ENCODE data around the gene KCTD5. TPM values are rescaled to one million over a fixed set of nuclear protein-coding genes. Genes with fewer than 3 reads are reported as not detected.
"Not testable (repeated sequence)": the region's sequence is repeated elsewhere in the genome, so short reads cannot be mapped to it uniquely, and the experiment has no call there.

Gene KCTD5
- total RNA-seq, 1 experiment from 2014 or later: 73.1 TPM

GRCh38 chr16:2671741-2672140 is 10.6 kb upstream of the KCTD5 start:
- DNase-seq (ENCODE audit: low spot score): no peak

GRCh38 chr16:2673066-2673999 is 9.0 kb upstream of the KCTD5 start:
- DNase-seq (ENCODE audit: low spot score): peak; percentile 94

GRCh38 chr16:2675021-2675420 is 7.3 kb upstream of the KCTD5 start:
- DNase-seq (ENCODE audit: low spot score): no peak

- no peak for DNase-seq (ENCODE audit: low spot score)
Measured at GRCh38 chr16:2675714-2676113, 6.6 kb upstream of the KCTD5 start.

- DNase-seq (ENCODE audit: low spot score): not testable (repeated sequence)
Measured at GRCh38 chr16:2676937-2677336, 5.4 kb upstream of the KCTD5 start.

GRCh38 chr16:2678206-2678965 is 3.9 kb upstream of the KCTD5 start:
- not testable (repeated sequence) for DNase-seq (ENCODE audit: low spot score)

- DNase-seq (ENCODE audit: low spot score): not testable (repeated sequence)
Measured at GRCh38 chr16:2679902-2680301, 2.4 kb upstream of the KCTD5 start.

GRCh38 chr16:2680360-2680759 is 2.0 kb upstream of the KCTD5 start:
- not testable (repeated sequence) for DNase-seq (ENCODE audit: low spot score)

- DNase-seq (ENCODE audit: low spot score): not testable (repeated sequence)
Measured at GRCh38 chr16:2683041-2683440, 718 bp downstream of the KCTD5 start.

GRCh38 chr16:2686075-2686474 is 3.8 kb downstream of the KCTD5 start:
- DNase-seq (ENCODE audit: low spot score): not testable (repeated sequence)

GRCh38 chr16:2686912-2687507 is 4.7 kb downstream of the KCTD5 start:
- DNase-seq (ENCODE audit: low spot score): no peak

- no peak for DNase-seq (ENCODE audit: low spot score)
Measured at GRCh38 chr16:2687531-2688308, 5.4 kb downstream of the KCTD5 start.

GRCh38 chr16:2689422-2689821 is 7.1 kb downstream of the KCTD5 start:
- not testable (repeated sequence) for DNase-seq (ENCODE audit: low spot score)

- no peak for DNase-seq (ENCODE audit: low spot score)
Measured at GRCh38 chr16:2689968-2690801, 7.9 kb downstream of the KCTD5 start.

- DNase-seq (ENCODE audit: low spot score): no peak
Measured at GRCh38 chr16:2690852-2691251, 8.5 kb downstream of the KCTD5 start.

GRCh38 chr16:2691491-2692248 is 9.3 kb downstream of the KCTD5 start:
- no peak for DNase-seq (ENCODE audit: low spot score)

GRCh38 chr16:2692251-2692947 is 10.1 kb downstream of the KCTD5 start:
- DNase-seq (ENCODE audit: low spot score): no peak

GRCh38 chr16:2692948-2693651 is 10.8 kb downstream of the KCTD5 start:
- no peak for DNase-seq (ENCODE audit: low spot score)

Measured in HT-29 (cell line).